Parathyroid adenoma (tissue), 2 donors: ENCODE data around the gene GNG13.

Source experiments
- H2AFZ ChIP-seq: fragments of 300-600 bp; sonication (generic); one replicate; pipeline ENCODE4 v1.7.0; 2017; ENCODE audit warnings: antibody characterized with exemption, mild to moderate bottlenecking
- H3K27ac ChIP-seq: fragments of 300-600 bp; sonication (generic); one replicate; pipeline ENCODE4 v1.7.0; 2017
- H3K27me3 ChIP-seq: fragments of 300-600 bp; sonication (generic); one replicate; pipeline ENCODE4 v1.7.0; 2017; ENCODE audit warnings: low read length; ENCODE audit not compliant: control insufficient read depth, insufficient read depth
- H3K36me3 ChIP-seq: fragments of 300-600 bp; sonication (generic); one replicate; pipeline ENCODE4 v1.7.0; 2017; ENCODE audit warnings: low read length; ENCODE audit not compliant: control insufficient read depth, insufficient read depth
- H3K4me1 ChIP-seq: fragments of 300-600 bp; sonication (generic); one replicate; pipeline ENCODE4 v1.7.0; 2017; ENCODE audit warnings: control low read depth
- H3K4me2 ChIP-seq: fragments of 300-600 bp; sonication (generic); one replicate; pipeline ENCODE4 v1.7.0; 2017; ENCODE audit warnings: low read length
- H3K4me3 ChIP-seq: fragments of 300-600 bp; sonication (generic); one replicate; pipeline ENCODE4 v1.7.0; 2017; ENCODE audit warnings: low read depth, low read length
- H3K79me2 ChIP-seq: fragments of 300-600 bp; sonication (generic); one replicate; pipeline ENCODE4 v1.7.0; 2017; ENCODE audit warnings: control low read depth
- H3K9ac ChIP-seq: fragments of 300-600 bp; sonication (generic); one replicate; pipeline ENCODE4 v1.7.0; 2017; ENCODE audit warnings: mild to moderate bottlenecking
- H3K9me3 ChIP-seq: fragments of 300-600 bp; sonication (generic); one replicate; pipeline ENCODE4 v1.7.0; 2017; ENCODE audit warnings: low read length; ENCODE audit not compliant: control insufficient read depth
- CTCF ChIP-seq: fragments of 300-600 bp; sonication (generic); IDR thresholded peaks from one replicate; pipeline ENCODE4 v1.7.0; 2017; ENCODE audit warnings: antibody characterized with exemption, mild to moderate bottlenecking
- donor health status: primary hyperparathyroidism.

Gene GNG13

GRCh38 chr16:842061-842476 lies 41.5 kb upstream of the GNG13 start:
- TF ChIP-seq CTCF: no peak
- no peak overlapping the region for H3K9ac ChIP-seq
- H3K4me1 ChIP-seq: no peaks in the 10 kb centered on the region
- no peak overlapping the region for H3K27ac ChIP-seq
- no peaks in the 10 kb centered on the region for H3K36me3 ChIP-seq
- H3K4me3 ChIP-seq: no peak overlapping the region
- H3K27me3 ChIP-seq: no peaks in the 10 kb centered on the region
- H3K79me2 ChIP-seq: no peaks in the 10 kb centered on the region
- no peak overlapping the region for H3K4me2 ChIP-seq
- no peak overlapping the region for H2AFZ ChIP-seq
- H3K9me3 ChIP-seq: no peaks in the 10 kb centered on the region

GRCh38 chr16:841455-842060 lies 41.0 kb upstream of the GNG13 start:
- TF ChIP-seq CTCF: no peak
- no peak overlapping the region for H3K4me3 ChIP-seq
- H3K27me3 ChIP-seq: no peaks in the 10 kb centered on the region
- H3K9me3 ChIP-seq: no peaks in the 10 kb centered on the region
- no peaks in the 10 kb centered on the region for H3K79me2 ChIP-seq
- H3K36me3 ChIP-seq: no peaks in the 10 kb centered on the region
- no peak overlapping the region for H3K9ac ChIP-seq
- H3K27ac ChIP-seq: no peak overlapping the region
- no peak overlapping the region for H2AFZ ChIP-seq
- H3K4me1 ChIP-seq: no peaks in the 10 kb centered on the region
- H3K4me2 ChIP-seq: no peak overlapping the region

- H3K27me3 ChIP-seq: no peaks in the 10 kb centered on the region
- no peaks in the 10 kb centered on the region for H3K4me1 ChIP-seq
- no peak overlapping the region for H3K4me3 ChIP-seq
- no peak overlapping the region for H3K9ac ChIP-seq
- no peaks in the 10 kb centered on the region for H3K36me3 ChIP-seq
- no peak overlapping the region for H3K27ac ChIP-seq
- no peaks in the 10 kb centered on the region for H3K79me2 ChIP-seq
- H2AFZ ChIP-seq: no peak overlapping the region
- H3K9me3 ChIP-seq: no peaks in the 10 kb centered on the region
- no peak overlapping the region for H3K4me2 ChIP-seq
- TF ChIP-seq CTCF: no peak
These were observed 40.3 kb upstream of the GNG13 start for GRCh38 chr16:840561-841454.

- no peaks in the 10 kb centered on the region for H3K27me3 ChIP-seq
- H3K27ac ChIP-seq: no peak overlapping the region
- no peak overlapping the region for H3K4me3 ChIP-seq
- TF ChIP-seq CTCF: no peak
- no peak overlapping the region for H3K9ac ChIP-seq
- H3K4me1 ChIP-seq: no peaks in the 10 kb centered on the region
- no peak overlapping the region for H2AFZ ChIP-seq
- H3K9me3 ChIP-seq: no peaks in the 10 kb centered on the region
- no peak overlapping the region for H3K4me2 ChIP-seq
- H3K79me2 ChIP-seq: no peaks in the 10 kb centered on the region
- H3K36me3 ChIP-seq: no peaks in the 10 kb centered on the region
These were observed 39.3 kb upstream of the GNG13 start for GRCh38 chr16:839643-840408.
